ENCODE data around the gene KLHDC8B.
A peak's percentile ranks its signal among the peaks of the same experiment; 100 is the strongest.

KLHDC8B gene

DNA sequence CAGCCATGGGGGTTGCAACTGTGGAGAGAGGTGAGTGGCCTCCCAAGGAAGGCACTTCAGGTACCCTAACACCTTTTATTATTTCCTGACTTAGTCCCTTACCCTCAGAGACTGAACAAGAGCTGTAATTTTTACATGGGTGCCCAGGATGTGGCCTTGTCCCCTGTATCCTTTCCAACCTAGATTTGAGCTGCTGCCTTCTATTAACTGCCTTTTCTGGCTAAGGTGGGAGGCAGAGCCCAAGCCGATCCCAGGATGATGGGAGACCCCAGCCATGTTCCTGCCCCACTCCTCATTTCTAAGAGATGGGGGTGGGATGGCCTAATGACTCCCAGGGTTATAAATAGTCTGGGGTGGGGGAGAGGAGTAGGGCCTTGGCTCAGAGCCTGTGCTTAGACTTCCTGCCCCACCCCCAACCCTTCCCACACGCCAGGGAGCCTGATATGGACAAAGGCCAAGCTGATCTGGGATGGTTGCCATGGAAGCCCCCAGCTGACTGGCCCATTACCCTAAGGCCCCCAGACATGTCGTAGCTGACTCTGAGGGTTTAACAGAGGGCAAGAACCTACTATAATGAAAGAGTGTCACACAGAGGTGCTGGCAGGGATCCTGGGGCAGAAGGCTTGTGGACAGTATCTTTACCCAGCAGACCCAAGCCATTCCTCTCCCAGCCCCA is 1.9 kb downstream of the KLHDC8B start:
- no peak overlapping the region for H3K4me3 ChIP-seq (ENCODE audit: low read depth, low read length)
- peaks cover 15% of the 10 kb centered on the region for H3K36me3 ChIP-seq
- no peaks in the 10 kb centered on the region for H3K27me3 ChIP-seq (ENCODE audit: insufficient read depth, low read depth, severe bottlenecking)
- no peaks in the 10 kb centered on the region for H3K9me3 ChIP-seq (ENCODE audit: severe bottlenecking)
- DNase-seq: peak; percentile 70
- TF ChIP-seq, protein P1, sequence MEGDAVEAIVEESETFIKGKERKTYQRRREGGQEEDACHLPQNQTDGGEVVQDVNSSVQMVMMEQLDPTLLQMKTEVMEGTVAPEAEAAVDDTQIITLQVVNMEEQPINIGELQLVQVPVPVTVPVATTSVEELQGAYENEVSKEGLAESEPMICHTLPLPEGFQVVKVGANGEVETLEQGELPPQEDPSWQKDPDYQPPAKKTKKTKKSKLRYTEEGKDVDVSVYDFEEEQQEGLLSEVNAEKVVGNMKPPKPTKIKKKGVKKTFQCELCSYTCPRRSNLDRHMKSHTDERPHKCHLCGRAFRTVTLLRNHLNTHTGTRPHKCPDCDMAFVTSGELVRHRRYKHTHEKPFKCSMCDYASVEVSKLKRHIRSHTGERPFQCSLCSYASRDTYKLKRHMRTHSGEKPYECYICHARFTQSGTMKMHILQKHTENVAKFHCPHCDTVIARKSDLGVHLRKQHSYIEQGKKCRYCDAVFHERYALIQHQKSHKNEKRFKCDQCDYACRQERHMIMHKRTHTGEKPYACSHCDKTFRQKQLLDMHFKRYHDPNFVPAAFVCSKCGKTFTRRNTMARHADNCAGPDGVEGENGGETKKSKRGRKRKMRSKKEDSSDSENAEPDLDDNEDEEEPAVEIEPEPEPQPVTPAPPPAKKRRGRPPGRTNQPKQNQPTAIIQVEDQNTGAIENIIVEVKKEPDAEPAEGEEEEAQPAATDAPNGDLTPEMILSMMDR (IDR thresholded peaks at IDR 0.05; ENCODE audit: low read depth, low read length): no peak
- H3K27ac ChIP-seq: peak overlapping the region; percentile 76

DNA sequence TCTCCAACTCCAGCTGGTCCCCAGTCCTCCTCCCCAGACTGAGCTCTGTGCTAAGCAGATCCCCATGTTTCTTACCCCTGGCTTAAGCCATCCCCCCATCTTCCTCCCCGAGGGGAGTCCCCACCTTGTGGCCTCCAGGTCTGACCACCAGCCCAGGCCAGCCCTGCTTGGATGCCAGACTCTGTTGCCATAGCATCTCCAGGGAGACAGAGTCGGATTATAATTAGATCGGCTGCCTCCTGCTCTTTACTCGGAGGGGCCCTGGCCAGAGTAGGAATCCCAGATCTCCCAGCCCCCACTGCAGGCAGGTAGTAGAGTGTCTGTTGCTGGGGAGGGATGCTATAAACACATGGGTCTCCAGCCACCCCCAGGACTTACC is 2.4 kb downstream of the KLHDC8B start:
- H3K4me3 ChIP-seq (ENCODE audit: low read depth, low read length): no peak overlapping the region
- TF ChIP-seq, protein P1 (IDR thresholded peaks at IDR 0.05; ENCODE audit: low read depth, low read length): no peak

DNA sequence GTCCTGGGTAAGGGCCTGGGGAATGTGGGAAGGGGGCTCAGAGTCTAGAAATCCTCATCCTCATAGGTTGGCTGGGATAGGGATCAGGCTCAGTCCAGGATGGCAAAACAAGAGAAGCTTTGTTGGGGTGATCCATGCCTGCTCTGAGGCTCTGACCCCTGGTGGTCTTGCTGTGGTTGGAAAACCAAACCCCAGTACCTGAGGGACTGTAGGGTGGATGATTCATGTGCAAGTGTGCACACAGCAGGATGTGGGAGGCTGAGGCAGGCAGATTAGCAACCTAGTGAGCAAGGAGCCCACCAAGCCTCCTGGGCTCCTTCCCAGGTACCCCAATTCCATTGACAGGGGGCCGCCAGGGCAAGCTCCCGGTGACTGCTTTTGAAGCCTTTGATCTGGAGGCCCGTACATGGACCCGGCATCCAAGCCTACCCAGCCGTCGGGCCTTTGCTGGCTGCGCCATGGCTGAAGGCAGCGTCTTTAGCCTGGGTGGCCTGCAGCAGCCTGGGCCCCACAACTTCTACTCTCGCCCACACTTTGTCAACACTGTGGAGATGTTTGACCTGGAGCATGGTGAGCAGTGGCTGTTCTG is 3.1 kb downstream of the KLHDC8B start:
- Histone ChIP-seq H3K36me3 (peaks cover 15% of the 10 kb centered on the region), H3K4me3 (ENCODE audit: low read depth, low read length) (no peak overlapping the region), H3K27ac (peak overlapping the region; percentile 76), H3K27me3 (ENCODE audit: insufficient read depth, low read depth, severe bottlenecking) (no peaks in the 10 kb centered on the region), H3K9me3 (ENCODE audit: severe bottlenecking) (no peaks in the 10 kb centered on the region)
- TF ChIP-seq, protein P1 (IDR thresholded peaks at IDR 0.05; ENCODE audit: low read depth, low read length): no peak
- DNase-seq: no peak

More for the DNA sequence above, 2.4 kb downstream of the KLHDC8B start:
- Histone ChIP-seq H3K36me3 (peaks cover 15% of the 10 kb centered on the region), H3K9me3 (ENCODE audit: severe bottlenecking) (no peaks in the 10 kb centered on the region), H3K27me3 (ENCODE audit: insufficient read depth, low read depth, severe bottlenecking) (no peaks in the 10 kb centered on the region), H3K27ac (peak overlapping the region; percentile 76)
- DNase-seq: peak; percentile 81

DNA sequence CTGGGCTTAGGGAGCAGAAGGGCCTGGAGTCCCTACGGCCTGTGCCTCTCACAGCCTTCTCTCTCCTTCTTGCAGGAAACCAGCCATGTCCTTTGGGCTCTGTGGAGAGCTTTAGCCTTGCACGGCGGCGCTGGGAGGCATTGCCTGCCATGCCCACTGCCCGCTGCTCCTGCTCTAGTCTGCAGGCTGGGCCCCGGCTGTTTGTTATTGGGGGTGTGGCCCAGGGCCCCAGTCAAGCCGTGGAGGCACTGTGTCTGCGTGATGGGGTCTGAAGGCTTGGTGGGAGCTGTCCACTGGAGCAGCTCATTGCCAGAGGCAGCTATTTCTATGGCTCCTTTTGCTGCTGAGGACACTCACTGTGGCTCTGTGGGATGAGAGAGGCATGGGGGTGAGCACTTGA is 4.1 kb downstream of the KLHDC8B start:
- Histone ChIP-seq H3K9me3 (ENCODE audit: severe bottlenecking) (no peaks in the 10 kb centered on the region), H3K27ac (peak overlapping the region; percentile 95; the same call in 1 of the 2 replicates), H3K27me3 (ENCODE audit: insufficient read depth, low read depth, severe bottlenecking) (no peaks in the 10 kb centered on the region), H3K36me3 (peaks cover 15% of the 10 kb centered on the region), H3K4me3 (ENCODE audit: low read depth, low read length) (no peak overlapping the region)
- TF ChIP-seq, protein P1 (IDR thresholded peaks at IDR 0.05; ENCODE audit: low read depth, low read length): no peak
- no peak for DNase-seq

DNA sequence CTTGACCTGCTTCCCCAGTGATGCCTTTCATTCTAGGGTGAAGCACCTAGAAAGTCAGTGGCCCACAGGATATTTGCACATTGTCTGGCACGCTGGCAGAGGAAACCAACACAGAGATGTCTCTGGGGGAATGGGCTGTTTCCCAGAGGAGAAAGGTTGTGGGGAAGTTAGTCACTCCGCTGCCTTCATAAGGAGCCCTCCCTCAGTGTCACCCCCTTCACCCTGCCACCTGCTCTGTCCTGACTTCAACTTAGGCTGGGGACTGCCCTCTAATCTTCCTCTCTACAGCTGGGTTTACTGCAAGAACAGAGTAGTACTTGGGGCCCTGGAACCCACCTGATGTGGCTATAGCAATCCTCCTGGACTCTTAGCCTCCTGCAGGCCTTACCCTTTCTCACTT is 5.7 kb downstream of the KLHDC8B start:
- Histone ChIP-seq H3K4me3 (ENCODE audit: low read depth, low read length) (no peak overlapping the region), H3K9me3 (ENCODE audit: severe bottlenecking) (no peaks in the 10 kb centered on the region), H3K36me3 (peaks cover 15% of the 10 kb centered on the region), H3K27me3 (ENCODE audit: insufficient read depth, low read depth, severe bottlenecking) (no peaks in the 10 kb centered on the region), H3K27ac (peak overlapping the region; percentile 95)
- peak; percentile 63 for DNase-seq
- TF ChIP-seq, protein P1 (IDR thresholded peaks at IDR 0.05; ENCODE audit: low read depth, low read length): no peak

All from WERI-Rb-1 (cell line).